ENCODE data around the gene SYNE2. TPM values are rescaled to one million over a fixed set of nuclear protein-coding genes. Genes with fewer than 3 reads are reported as not detected.

Gene SYNE2
- total RNA-seq, 1 experiment from 2014 or later: 94.2 TPM

GRCh38 chr14:63966407-63966806 is 113.6 kb downstream of the SYNE2 start:
- intact Hi-C loops (cut with micrococcal nuclease; ENCODE audit: unreplicated experiment): no loop called here
- TF ChIP-seq CTCF (conservative IDR thresholded peaks at IDR 0.05) (no peak), EZH2 (IDR thresholded peaks at IDR 0.05; ENCODE audit: low read depth) (no peak)
- H3K36me3 ChIP-seq (ENCODE audit: low read depth): no peaks in the 10 kb centered on the region
- no TSS peak for BruUV-seq (replicated peaks)
- no peak overlapping the region for H3K27ac ChIP-seq
- H3K4me1 ChIP-seq (replicated peaks; ENCODE audit: insufficient read depth): no peaks in the 10 kb centered on the region
- no peaks in the 10 kb centered on the region for H3K79me2 ChIP-seq (ENCODE audit: low read depth)
- ChIA-PET POLR2A (ENCODE audit: unreplicated experiment) (no interaction called here), CTCF (interaction anchor here (0.5 kb wide), 1 partner anchor 1937 kb away, joined by 6 read pairs; no protein-coding TSS in a partner anchor)
- no peaks in the 10 kb centered on the region for H3K9me3 ChIP-seq (ENCODE audit: insufficient read depth, low read depth)
- no peaks in the 10 kb centered on the region for H4K20me1 ChIP-seq (ENCODE audit: insufficient read depth)
- no peak for DNase-seq
- H3K4me2 ChIP-seq: no peak overlapping the region
- H3K9me2 ChIP-seq (ENCODE audit: insufficient read depth): no peaks in the 10 kb centered on the region
- no peak overlapping the region for H3K4me3 ChIP-seq
- H2AFZ ChIP-seq: no peak overlapping the region
- H3K27me3 ChIP-seq (ENCODE audit: insufficient read depth, low read depth): no peaks in the 10 kb centered on the region
- H3F3A ChIP-seq (ENCODE audit: insufficient read depth, low read depth): no peaks in the 10 kb centered on the region

- Histone ChIP-seq H3K36me3 (ENCODE audit: low read depth) (no peaks in the 10 kb centered on the region), H3K4me1 (replicated peaks; ENCODE audit: insufficient read depth) (no peaks in the 10 kb centered on the region), H3F3A (ENCODE audit: insufficient read depth, low read depth) (no peaks in the 10 kb centered on the region), H3K27me3 (ENCODE audit: insufficient read depth, low read depth) (no peaks in the 10 kb centered on the region), H3K79me2 (ENCODE audit: low read depth) (no peaks in the 10 kb centered on the region), H3K9me2 (ENCODE audit: insufficient read depth) (no peaks in the 10 kb centered on the region), H4K20me1 (ENCODE audit: insufficient read depth) (no peaks in the 10 kb centered on the region), H3K9me3 (ENCODE audit: insufficient read depth, low read depth) (no peaks in the 10 kb centered on the region), H2AFZ (no peak overlapping the region), H3K4me3 (no peak overlapping the region), H3K4me2 (no peak overlapping the region), H3K27ac (no peak overlapping the region)
- POLR2A ChIA-PET (ENCODE audit: unreplicated experiment): no interaction called here
- TF ChIP-seq EZH2 (IDR thresholded peaks at IDR 0.05; ENCODE audit: low read depth): no peak
- TF ChIP-seq CTCF (conservative IDR thresholded peaks at IDR 0.05): no peak
- BruUV-seq (replicated peaks): no TSS peak
- DNase-seq: no peak
- intact Hi-C loops (cut with micrococcal nuclease; ENCODE audit: unreplicated experiment): no loop called here
- CTCF ChIA-PET: no interaction called here
Measured at GRCh38 chr14:63972323-63972932, 119.6 kb downstream of the SYNE2 start.

GRCh38 chr14:63974176-63974575 is 121.4 kb downstream of the SYNE2 start:
- Histone ChIP-seq H3K79me2 (ENCODE audit: low read depth) (no peaks in the 10 kb centered on the region), H3F3A (ENCODE audit: insufficient read depth, low read depth) (no peaks in the 10 kb centered on the region), H3K9me3 (ENCODE audit: insufficient read depth, low read depth) (no peaks in the 10 kb centered on the region), H3K27me3 (ENCODE audit: insufficient read depth, low read depth) (no peaks in the 10 kb centered on the region), H3K4me2 (no peak overlapping the region), H3K36me3 (ENCODE audit: low read depth) (no peaks in the 10 kb centered on the region), H3K27ac (no peak overlapping the region), H2AFZ (no peak overlapping the region), H3K9me2 (ENCODE audit: insufficient read depth) (no peaks in the 10 kb centered on the region), H3K4me1 (replicated peaks; ENCODE audit: insufficient read depth) (no peaks in the 10 kb centered on the region), H3K4me3 (no peak overlapping the region), H4K20me1 (ENCODE audit: insufficient read depth) (no peaks in the 10 kb centered on the region)
- no peak for DNase-seq
- intact Hi-C loops (cut with micrococcal nuclease; ENCODE audit: unreplicated experiment): no loop called here
- ChIA-PET POLR2A (ENCODE audit: unreplicated experiment) (no interaction called here), CTCF (no interaction called here)
- BruUV-seq (replicated peaks): no TSS peak
- TF ChIP-seq EZH2 (IDR thresholded peaks at IDR 0.05; ENCODE audit: low read depth) (no peak), CTCF (conservative IDR thresholded peaks at IDR 0.05) (no peak)

Measured in PC-9 (cell line).